ENCODE results near the gene CTNNAL1.
"Not testable (repeated sequence)": the region's sequence is repeated elsewhere in the genome, so short reads cannot be mapped to it uniquely, and the experiment has no call there.

The CTNNAL1 gene

DNA sequence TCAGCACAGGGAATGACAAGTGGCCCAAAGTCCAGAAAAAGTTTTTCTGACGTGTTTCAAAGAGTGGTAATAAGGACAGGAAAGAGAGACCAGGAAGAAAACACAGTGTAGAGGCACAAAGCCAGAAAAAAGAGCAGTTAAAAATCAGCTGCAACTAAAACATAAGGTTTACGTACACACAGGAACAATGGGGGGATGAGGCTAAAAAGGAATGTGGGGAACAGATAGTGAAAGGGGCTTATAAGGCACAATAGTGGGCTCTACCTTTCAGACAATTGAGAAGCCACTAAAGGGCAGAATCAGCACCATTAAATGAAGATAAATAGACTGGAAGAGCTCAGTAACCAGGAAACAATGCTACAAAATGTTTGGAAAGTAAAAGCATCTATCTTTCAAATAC, 84.9 kb downstream of the CTNNAL1 start:
- DNase-seq (ENCODE audit: low read depth), result no peak

DNA sequence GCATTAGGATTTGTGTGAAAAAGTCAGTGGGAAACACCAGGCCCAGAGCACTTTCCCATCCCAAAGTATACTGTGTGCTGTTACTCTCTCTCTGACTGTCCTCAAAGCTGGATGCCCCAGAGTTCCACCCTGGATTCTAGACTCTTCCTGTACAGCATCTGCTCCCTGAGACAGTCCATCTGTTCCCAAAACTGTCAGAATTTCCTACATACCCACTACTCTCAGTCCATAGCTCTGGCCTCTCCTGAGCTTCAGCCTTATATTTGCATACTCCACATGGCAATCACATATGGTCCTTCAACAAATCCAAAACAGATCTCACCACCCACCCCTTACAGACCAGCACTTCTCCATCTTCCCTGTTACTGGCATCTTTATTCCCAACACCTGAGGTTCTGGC, 88.8 kb downstream of the CTNNAL1 start:
- DNase-seq (ENCODE audit: low read depth), result no peak

DNA sequence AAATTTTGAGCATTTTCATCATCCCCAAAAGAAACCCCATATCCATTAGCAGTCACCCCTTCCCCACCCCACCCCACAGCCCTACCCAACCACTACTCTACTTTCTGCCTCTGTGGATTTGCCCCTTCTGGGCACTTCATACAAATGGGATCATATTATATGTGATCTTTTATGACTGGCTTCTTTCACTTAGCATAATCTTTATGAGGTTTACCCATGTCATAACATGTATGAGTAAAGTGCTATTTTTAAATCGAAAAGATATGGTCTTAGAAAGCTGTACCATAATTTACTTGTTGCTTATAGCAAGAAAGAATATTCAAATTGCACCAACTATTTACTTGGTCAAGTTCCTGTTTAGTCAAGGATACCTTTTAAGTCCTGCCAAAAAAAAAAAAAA, 92.1 kb downstream of the CTNNAL1 start:
- no peak for DNase-seq (ENCODE audit: low read depth)

DNA sequence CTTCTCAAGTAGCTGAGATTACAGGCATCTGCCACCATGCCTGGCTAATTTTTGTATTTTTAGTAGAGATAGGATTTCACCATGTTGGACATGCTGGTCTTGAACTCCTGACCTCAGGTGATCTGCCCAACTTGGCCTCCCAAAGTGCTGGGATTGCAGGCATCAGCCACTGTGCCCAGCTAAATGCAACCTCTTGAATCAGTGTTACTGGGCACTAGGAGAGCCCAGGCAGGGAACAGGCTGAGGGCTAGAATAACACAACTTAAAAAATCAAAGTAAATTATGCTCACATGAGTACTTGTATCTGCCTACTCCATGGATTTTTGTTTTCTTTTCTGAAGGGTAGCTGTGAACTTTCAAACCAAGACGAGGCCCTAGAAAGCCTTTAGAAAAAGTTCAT, 92.9 kb downstream of the CTNNAL1 start:
- not testable (repeated sequence) for DNase-seq (ENCODE audit: low read depth)

DNA sequence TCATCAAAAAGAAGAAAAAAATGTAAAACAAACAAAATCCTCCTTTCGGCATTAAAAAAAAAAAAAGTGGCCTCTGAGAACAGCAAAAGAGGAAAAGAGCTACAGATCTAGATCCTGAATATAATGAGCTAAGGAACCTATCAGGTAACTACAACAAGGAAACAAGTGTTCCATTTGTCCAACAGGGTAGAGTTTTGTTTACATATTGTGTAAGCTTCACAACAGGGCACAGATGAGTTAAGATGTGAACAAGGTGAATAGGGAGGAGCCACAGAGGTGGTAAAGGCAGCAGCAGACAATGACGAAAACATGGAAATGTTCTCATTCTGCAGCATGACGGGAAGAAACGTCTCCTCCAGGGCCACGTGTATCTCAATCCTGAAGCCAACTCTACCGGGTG, 93.8 kb downstream of the CTNNAL1 start:
- DNase-seq (ENCODE audit: low read depth), result no peak

DNA sequence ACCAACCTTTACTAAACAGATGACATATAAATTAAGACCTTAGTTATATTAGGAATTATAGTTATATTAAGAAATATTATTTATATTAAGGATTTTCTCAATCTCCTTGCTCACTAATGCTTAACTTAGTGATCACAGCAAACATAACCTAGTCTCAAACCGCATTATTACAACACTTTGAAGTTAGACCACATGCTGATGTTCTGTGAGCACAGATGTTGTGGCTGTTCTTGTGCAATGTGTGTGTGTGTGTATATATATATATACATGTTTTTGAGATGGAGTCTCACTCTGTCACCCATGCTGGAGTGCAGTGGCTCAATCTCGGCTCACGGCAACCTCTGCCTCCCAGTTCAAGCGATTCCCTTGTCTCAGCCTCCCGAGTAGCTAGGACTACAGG, 99.9 kb downstream of the CTNNAL1 start:
- DNase-seq (ENCODE audit: low read depth), result no peak

DNA sequence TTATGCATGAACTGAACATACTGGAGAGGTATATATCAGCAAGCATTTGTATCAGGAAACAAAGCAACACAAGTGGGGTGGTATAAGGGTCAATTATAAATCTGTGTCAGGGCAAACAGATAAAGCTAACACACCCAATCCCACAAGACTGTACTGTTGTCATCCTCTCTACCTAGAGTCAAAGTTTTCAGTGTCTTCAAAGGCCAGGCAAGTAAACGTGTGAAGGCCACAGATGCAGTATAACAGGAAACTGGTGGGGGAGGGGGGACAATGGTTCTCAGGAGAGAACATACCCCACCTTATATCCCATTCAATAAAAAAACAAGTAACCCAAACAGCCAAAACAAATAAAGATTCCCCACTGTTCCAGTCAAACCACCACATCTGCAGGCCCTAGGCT, 101.5 kb downstream of the CTNNAL1 start:
- no peak for DNase-seq (ENCODE audit: low read depth)

DNA sequence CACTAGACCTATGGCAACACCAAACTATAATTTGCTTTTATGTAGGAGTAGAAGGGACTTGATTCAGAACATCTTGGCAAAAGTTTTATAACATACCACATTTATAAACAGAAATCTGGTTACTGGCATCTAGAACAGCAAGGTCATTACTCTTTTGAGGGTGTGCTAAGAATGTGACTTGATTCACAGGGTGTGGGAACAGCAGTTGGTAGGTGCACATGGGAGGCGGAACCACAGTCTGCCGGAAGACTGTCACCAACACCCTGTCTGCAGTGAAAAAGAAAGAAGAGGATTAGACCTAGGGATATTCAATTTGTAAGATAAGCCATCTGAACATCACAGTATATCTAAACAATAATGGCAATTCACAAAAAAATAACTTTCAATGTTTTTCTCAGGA, 102.4 kb downstream of the CTNNAL1 start:
- DNase-seq (ENCODE audit: low read depth), result no peak

DNA sequence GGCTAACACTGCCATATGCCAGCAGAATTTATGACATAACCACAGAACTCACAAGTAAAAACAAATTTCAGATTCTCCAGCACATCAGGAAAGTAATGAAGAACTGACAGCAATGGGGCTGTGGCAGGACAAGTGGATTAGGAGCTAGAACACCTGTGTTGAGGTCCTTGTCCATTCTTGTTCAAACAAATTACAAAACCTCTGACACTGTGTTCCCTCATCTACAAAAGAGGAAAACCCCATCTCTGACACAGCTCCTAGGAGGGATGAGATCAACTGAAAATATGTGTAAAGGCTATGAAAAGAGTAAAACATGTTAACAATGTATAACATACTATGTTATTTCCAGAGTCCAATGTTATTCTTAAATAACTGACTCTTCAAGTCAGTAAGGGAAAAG, 102.9 kb downstream of the CTNNAL1 start:
- DNase-seq (ENCODE audit: low read depth), result no peak

DNA sequence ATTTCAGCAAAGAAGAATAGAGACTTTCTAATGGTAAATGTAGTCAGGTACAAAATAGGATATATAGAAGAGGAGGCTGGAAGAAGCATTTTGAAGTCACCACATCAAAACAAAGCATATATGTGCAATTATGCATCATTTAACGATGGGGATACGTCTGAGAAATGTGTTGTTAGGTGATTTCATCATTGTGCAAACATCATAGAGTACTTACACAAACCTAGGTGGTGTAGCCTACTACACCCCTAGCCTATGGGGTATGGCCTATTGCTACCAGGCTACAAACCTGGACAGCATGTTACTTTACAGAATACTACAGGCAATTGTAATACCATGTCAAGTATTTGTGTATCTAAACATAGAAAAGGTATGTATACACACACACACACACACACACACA, 107.8 kb downstream of the CTNNAL1 start:
- DNase-seq (ENCODE audit: low read depth), result no peak

DNA sequence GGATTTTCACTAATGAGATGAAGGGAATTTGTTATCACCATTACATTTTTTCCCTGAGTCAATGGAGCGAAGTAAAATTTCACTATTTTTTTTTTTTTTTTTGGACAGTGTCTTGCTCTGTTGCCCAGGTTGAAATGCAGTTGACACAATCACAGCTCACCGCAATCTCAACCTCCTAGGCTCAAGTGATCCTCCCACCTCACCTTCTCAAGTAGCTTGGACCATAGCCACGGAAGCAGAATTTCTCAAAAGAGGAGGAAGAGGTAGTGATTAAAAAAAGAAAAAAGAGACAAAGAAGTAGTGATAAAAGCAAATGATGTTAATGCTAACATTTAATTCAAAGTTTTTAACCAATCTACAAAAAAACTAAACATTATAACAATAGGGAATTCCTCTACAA, 109.1 kb downstream of the CTNNAL1 start:
- DNase-seq (ENCODE audit: low read depth), result no peak

DNA sequence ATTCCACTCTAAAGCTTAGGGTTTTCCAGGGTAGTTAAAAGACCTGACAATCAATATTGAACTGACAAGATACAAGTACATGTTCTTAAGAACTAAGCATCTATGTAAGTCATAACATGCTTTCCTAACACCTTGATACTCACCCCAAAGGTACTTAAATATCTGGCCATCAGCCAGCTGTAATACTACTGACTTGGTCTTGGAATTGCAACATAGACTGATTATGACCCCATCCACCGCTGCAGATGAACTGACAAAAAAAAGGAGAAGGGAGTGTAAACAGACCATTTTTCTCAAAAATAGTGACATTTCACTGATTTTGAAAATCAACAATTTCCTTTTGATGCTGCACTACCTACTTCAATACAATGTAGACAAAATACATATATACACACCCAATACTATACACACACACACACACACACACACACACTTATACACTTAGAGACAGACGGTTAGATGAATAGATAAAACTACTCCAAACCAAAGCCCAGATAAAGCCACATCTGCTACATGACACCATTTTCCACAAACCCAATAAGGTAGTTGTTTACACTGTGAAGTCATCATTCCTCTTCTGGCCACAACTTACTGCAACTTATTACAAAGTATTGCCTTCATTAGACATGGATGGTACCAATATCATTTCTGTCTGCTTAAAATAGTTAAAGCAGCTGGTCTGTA, 109.7 kb downstream of the CTNNAL1 start:
- no peak for DNase-seq (ENCODE audit: low read depth)

DNA sequence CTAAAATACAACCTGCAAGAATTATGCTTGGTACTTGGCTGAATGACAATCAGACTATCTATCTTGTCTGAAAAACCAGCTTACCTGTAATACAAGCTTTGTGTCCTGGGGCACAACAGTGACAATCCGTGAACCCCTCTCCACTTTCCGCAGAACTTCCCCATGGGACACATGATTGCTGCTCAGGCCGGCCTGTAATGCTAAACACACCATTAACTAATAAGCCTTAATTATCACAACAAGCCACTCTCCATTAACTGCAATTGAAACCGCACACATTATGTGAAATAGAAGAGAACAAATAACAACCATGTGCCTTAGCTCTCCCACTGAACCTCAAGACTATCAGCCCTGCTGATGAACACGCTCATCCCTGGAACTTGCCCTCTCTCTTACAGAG, 113.1 kb downstream of the CTNNAL1 start:
- no peak for DNase-seq (ENCODE audit: low read depth)

DNA sequence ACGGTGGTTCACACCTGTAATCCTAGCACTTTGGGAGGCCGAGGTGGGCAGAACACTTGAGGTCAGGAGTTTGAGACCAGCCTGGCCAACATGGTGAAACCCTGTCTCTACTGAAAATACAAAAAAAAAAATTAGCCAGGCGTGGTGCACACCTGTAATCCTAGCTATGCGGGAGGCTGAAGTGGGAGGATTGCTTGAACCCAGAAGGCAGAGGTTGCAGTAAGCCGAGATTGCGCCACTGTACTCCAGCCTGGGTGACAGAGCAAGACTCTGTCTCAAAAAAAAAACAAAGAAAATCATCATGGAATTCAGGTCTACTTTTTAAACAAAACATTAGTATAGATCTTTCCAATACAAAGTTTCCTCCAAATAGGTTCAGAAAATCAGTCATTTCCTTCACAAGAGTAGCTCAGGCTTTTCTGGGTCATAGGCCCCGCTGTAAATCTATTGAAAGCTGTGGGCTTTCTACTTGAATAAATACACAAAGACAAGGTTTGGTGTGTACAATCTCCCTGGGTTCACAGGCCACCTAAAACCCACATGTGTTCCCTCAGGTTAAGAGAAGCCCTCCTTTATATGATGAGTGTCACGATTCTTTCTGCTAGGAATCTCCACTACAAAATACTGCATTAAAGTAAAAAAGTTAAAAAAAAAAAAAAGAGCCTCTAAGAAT, 114.1 kb downstream of the CTNNAL1 start:
- DNase-seq (ENCODE audit: low read depth), result not testable (repeated sequence)

DNA sequence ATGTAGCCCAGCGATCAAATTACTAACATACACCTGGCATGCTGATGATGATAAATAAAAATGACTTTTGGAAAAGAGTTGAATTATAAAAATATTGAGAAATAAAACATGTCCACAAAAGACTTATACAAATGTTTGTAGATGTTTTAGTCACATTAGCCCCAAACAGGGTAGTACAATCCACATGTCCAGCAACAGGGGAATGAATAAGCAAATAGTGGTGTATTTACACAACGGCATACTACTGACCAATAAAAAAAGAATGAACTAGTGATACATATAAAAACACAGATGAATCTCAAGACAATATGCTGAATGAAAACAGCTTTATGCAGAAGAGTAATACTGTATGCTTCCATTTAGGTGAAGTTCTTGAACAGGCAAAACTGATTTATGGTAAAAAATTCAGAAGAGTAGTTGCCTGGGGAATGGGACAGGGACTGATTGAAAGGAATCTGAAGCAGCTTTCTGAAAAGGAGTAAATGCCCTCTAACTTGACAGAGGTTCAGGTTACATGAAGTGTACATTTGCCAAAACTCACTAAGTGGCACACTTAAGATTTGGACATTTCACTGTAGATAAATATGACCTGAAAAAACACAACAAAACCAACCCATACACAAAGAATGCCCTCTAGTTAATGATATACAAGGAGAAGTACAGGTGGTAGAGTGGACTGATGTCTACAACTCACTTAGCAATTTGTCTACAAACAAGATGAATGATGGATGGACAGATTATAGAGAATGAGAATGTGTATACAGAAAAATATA, 115.8 kb downstream of the CTNNAL1 start:
- no peak for DNase-seq (ENCODE audit: low read depth)

DNA sequence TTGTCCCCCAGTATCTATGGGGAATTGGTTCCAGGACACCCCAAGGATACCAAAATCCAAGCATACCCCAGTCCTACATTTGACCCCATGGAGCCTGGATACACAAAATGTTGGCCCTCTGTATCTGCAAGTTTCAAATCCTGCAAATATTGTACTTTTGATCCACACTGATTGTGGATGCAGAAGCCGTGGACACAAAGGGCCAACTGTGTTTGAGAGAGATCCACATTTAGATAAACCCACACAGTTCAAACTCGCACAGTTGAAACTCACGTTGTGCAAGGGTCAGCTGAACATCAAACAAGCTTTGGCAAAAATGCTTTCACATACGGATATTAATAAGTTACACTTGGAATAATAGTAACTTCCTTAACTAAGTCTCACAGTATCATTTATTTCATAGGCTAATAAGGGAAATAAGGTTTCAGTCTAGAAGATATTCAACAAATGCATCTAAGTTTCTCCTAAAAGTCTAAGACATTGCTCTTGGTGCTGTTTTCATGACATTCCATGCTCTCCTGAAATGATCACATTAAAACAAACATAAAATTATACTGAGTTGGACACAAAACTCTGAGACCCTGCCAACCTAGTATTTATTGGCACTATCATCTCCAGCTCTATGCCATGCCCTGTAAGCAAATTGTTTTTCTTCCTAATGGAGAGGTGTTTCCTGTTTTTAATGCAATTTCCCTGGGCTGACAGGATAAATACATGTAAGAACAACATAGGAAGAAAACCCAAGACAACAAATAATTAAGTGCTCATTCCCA, 118.9 kb downstream of the CTNNAL1 start:
- DNase-seq (ENCODE audit: low read depth), result no peak

Measured in GM04503 (cell line).